GM12801 (cell line): Measurements from ENCODE around the gene RDH13.

Experiments used
- TF ChIP-seq, protein P1 (sequence below): IDR thresholded peaks from one replicate; pipeline ENCODE4 v1.5.1; 2011; ENCODE audit warnings: control low read depth; ENCODE audit not compliant: insufficient read length; ENCODE audit errors: extremely low read depth

Gene RDH13

DNA sequence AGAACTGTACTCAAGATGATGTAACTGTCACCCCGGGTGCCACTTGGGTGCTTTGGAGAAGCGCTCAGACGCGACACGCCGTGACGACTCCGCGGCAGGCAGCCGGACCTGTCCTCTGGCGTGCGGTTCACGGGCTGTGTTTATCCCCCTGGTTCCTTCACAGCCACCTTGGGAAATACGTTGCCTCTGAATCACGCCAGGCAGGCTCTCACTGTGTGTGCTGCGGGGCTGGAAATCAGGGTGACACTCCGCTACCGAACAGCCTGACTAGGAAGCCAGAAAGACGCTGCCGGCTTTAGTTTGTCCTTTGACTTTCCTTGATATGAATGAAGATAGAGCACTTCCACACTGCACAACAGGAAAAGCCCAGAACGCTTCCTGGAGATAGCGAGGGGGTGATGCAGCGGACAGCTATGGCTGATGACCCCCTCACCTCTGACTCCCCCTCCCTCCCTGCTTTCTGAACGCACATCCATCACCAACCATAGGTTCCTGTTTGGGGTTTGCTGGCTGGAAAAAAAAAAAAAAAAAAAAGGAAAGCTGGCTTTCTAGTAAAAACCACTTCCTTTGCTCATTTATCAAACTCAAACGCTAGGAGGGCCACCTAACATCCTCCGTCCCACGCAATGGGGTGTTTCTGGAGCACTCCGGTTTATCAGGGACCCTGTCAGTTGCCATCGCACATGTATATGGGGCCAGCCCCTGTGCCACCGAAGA is 21.2 kb downstream of the RDH13 start:
- TF ChIP-seq, protein P1, sequence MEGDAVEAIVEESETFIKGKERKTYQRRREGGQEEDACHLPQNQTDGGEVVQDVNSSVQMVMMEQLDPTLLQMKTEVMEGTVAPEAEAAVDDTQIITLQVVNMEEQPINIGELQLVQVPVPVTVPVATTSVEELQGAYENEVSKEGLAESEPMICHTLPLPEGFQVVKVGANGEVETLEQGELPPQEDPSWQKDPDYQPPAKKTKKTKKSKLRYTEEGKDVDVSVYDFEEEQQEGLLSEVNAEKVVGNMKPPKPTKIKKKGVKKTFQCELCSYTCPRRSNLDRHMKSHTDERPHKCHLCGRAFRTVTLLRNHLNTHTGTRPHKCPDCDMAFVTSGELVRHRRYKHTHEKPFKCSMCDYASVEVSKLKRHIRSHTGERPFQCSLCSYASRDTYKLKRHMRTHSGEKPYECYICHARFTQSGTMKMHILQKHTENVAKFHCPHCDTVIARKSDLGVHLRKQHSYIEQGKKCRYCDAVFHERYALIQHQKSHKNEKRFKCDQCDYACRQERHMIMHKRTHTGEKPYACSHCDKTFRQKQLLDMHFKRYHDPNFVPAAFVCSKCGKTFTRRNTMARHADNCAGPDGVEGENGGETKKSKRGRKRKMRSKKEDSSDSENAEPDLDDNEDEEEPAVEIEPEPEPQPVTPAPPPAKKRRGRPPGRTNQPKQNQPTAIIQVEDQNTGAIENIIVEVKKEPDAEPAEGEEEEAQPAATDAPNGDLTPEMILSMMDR: no peak

DNA sequence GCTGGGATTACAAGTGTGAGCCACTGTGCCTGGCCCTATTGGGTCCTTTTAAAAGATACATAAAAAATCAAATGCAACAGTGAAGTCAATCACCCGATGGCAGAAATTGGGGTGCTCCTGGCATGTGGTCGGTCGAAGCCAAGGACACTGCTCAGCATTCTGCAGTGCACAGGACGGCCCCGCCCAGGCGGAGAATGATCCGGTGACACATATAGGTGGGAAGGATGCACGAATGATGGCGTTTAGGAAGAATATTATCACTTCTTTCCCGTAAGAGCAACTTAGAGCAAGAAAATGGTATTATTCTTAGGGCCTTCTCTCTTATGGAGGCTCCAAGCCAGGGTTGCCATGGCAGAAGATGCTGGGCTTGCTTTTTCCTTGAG is 21.7 kb downstream of the RDH13 start:
- TF ChIP-seq, protein P1: no peak

DNA sequence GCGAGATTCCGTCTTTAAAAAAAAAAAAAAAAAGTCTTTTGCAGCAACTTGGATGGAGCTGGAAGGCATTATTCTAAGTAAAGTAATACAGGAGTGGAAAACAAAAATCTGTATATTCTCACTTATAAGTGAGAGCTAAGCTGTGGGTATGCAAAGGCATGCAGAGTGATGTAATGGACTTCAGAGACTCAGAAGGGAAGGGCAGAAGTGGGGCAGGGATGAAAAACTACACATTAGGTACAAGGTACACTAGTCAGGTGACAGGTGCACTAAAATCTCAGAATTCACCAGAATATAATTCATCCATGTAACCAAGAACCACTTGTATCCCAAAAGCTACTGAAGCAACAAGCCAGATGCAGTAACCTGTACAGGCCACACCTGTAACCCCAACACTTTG is 26.9 kb downstream of the RDH13 start:
- TF ChIP-seq, protein P1: no peak

DNA sequence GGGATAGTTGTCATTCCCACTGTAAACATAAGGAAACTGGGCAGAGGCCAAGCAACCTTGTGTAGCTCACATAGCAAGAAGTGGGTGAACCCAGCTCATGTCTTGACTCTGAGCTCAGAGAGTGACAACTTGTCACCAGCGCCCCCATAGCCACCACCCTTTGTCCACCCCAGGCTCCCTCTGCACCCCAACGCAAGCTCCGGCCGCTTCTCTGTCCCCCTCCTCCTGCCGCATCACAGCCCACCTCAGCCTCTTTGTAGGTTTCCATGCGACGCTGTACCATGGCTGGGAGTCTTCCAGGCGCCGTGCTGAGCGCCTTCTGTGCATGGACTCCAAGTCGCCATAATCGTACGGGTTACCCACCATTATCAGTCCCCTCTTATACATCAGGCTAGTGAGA is 28.2 kb downstream of the RDH13 start:
- TF ChIP-seq, protein P1: no peak

DNA sequence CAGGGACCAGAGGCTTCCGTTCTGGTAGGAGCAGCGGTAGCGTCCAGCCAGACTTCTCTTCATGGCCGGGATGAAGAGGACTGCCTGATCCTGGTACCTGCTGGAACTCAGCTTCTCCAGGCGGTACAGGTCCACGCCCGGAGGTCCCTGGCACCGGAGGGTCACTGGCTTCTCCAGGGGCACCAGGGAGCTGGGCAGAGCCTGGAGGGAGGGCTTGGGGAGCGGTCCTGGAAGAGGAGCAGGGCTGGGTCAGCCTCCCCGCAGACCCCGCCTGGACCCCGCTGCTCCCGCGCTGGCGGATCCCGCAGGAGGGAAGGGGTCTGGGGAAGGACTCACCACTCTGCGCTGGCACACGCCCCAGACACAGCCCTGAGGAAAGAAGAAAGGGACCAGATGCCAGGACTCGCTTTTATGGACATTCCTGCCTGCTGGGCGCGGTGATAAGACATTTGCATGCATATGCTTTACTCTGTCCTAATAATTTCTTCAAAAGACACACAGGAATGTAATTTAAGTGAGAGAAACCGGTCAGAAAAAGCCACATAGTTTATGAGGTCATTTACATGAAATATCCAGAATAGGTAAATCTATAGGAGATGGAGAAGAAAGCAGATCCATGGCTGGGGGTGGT is 30.7 kb downstream of the RDH13 start:
- TF ChIP-seq, protein P1: no peak

DNA sequence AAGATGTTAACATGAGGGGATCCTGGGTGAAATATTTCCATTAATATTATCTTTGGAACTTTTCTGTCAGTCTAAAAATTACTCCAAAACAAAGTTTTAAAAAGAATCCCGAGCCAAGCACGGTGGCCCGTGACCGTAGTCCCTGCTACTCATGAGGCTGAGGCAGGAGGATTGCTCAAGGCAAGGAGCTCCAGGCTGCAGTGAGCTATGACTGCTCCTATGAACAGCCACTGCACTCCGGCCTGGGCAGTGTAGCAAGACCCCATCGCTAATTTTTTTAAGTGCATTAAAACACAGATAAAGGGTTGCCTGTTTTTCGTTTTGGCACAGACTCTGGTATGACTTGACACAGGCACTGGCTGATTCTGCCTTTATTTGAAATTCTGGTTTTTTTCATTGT is 31.8 kb downstream of the RDH13 start:
- TF ChIP-seq, protein P1: no peak

DNA sequence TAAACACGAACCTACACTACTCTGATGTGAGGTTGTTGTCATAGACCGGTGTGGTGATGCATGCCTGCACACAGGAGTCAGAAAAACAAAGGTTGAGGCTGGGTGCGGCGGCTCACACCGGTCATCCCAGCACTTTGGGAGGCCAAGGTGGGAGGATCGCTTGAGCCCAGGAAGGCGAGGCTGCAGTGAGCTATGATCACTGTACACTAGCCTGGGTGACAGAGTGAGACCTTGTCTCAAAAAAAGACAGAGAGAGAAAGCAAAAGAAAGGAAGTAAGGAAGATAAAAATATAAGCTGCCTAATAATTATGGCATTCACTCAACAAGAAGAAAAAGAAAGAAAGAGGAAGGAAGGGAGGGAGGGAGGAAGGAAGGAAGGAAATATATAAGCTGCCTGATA is 34.2 kb downstream of the RDH13 start:
- TF ChIP-seq, protein P1: no peak
